Liver (tissue), 9 donors: ENCODE measurements around the gene NBAS. TPM values are rescaled to one million over a fixed set of nuclear protein-coding genes. Genes with fewer than 3 reads are reported as not detected.

ENCODE experiments used
- DNase-seq: peaks from one replicate; pipeline ENCODE4 v3.0.0-alpha.2; 2017; ENCODE audit warnings: low spot score
- H3K27ac ChIP-seq, 2 donors: one replicate each; pipeline ENCODE4 v1.7.0; 2013; ENCODE audit warnings: inconsistent platforms in 2 of 2, low read length in 2 of 2, control low read depth in 1 of 2, low read depth in 1 of 2, mild to moderate bottlenecking in 1 of 2
- H3K27me3 ChIP-seq, 4 donors: one replicate each; pipeline versions ENCODE4 v1.6.1 to v1.7.0; 2013; ENCODE audit warnings: low read length in 3 of 4, inconsistent platforms in 1 of 4, mild to moderate bottlenecking in 1 of 4, moderate library complexity in 1 of 4; ENCODE audit not compliant: control insufficient read depth in 4 of 4, insufficient read depth in 4 of 4
- H3K36me3 ChIP-seq, 4 donors: one replicate each; pipeline versions ENCODE4 v1.6.1 to v1.7.0; 2013; ENCODE audit warnings: low read length in 3 of 4, mild to moderate bottlenecking in 3 of 4, low read depth in 1 of 4, moderate library complexity in 1 of 4; ENCODE audit not compliant: control insufficient read depth in 4 of 4, insufficient read depth in 3 of 4
- H3K4me1 ChIP-seq, 4 donors: one replicate each; pipeline versions ENCODE4 v1.6.1 to v1.7.0; 2013; ENCODE audit warnings: low read length in 3 of 4, mild to moderate bottlenecking in 3 of 4, moderate library complexity in 1 of 4; ENCODE audit not compliant: control insufficient read depth in 4 of 4, insufficient read depth in 4 of 4
- H3K4me3 ChIP-seq, 3 donors: one replicate each; pipeline versions ENCODE4 v1.6.1 to v1.7.0; 2013; ENCODE audit warnings: low read length in 3 of 3, control low read depth in 1 of 3, low read depth in 1 of 3, mild to moderate bottlenecking in 1 of 3
- H3K9ac ChIP-seq, 2 donors: one replicate each; pipeline ENCODE4 v1.7.0; 2013; ENCODE audit warnings: low read length in 2 of 2, mild to moderate bottlenecking in 2 of 2, moderate library complexity in 2 of 2, control low read depth in 1 of 2, low read depth in 1 of 2
- H3K9me3 ChIP-seq, 4 donors: one replicate each; pipeline versions ENCODE4 v1.6.1 to v1.7.0; 2013; ENCODE audit warnings: low read length in 3 of 4; ENCODE audit not compliant: control insufficient read depth in 4 of 4
- ATF3 ChIP-seq: IDR thresholded peaks from 2 replicates; pipeline ENCODE4 v1.6.1; 2016; ENCODE audit warnings: antibody characterized with exemption
- CTCF ChIP-seq: fragments of 150-350 bp; IDR thresholded peaks from 2 replicates; pipeline ENCODE4 v1.5.1; 2017; ENCODE audit warnings: improper control_type of control experiment, low read depth, low read length; ENCODE audit not compliant: missing input control
- EGR1 ChIP-seq, 2 donors: IDR thresholded peaks; 2 replicates each; pipeline ENCODE4 v1.6.1; 2016 to 2018; ENCODE audit warnings: antibody characterized with exemption in 2 of 2, low read depth in 2 of 2
- FOXA2 ChIP-seq: IDR thresholded peaks from 2 replicates; pipeline ENCODE4 v1.6.1; 2016; ENCODE audit warnings: antibody characterized with exemption
- GABPA ChIP-seq, 2 donors: IDR thresholded peaks in 1 of 2; conservative IDR thresholded peaks in 1 of 2; 2 replicates each; pipeline ENCODE4 v1.6.1; 2016; ENCODE audit warnings: antibody characterized with exemption in 2 of 2, mild to moderate bottlenecking in 1 of 2, moderate library complexity in 1 of 2
- HNF4A ChIP-seq, 2 donors: conservative IDR thresholded peaks; 2 replicates each; pipeline ENCODE4 v1.6.1; 2016; ENCODE audit warnings: antibody characterized with exemption in 2 of 2, mild to moderate bottlenecking in 2 of 2
- HNF4G ChIP-seq: IDR thresholded peaks from 2 replicates; pipeline ENCODE4 v1.6.1; 2016; ENCODE audit warnings: antibody characterized with exemption
- JUND ChIP-seq, 2 donors: IDR thresholded peaks; 2 replicates each; pipeline ENCODE4 v1.6.1; 2016; ENCODE audit warnings: antibody characterized with exemption in 2 of 2
- MAX ChIP-seq: IDR thresholded peaks from 2 replicates; pipeline ENCODE4 v1.6.1; 2016; ENCODE audit warnings: antibody characterized with exemption
- NR2F2 ChIP-seq: IDR thresholded peaks from 2 replicates; pipeline ENCODE4 v1.6.1; 2016; ENCODE audit warnings: antibody characterized with exemption
- RXRA ChIP-seq, 2 donors: IDR thresholded peaks; 2 replicates each; pipeline ENCODE4 v1.6.1; 2017 to 2018; ENCODE audit warnings: antibody characterized with exemption in 2 of 2, mild to moderate bottlenecking in 1 of 2
- SP1 ChIP-seq: IDR thresholded peaks from 2 replicates; pipeline ENCODE4 v1.6.1; 2018; ENCODE audit warnings: antibody characterized with exemption, mild to moderate bottlenecking
- TAF1 ChIP-seq: conservative IDR thresholded peaks from 2 replicates; pipeline ENCODE4 v1.6.1; 2016; ENCODE audit warnings: antibody characterized with exemption, mild to moderate bottlenecking
- YY1 ChIP-seq: IDR thresholded peaks from 2 replicates; pipeline ENCODE4 v1.6.1; 2016; ENCODE audit warnings: antibody characterized with exemption, mild to moderate bottlenecking
- WGBS: extraction: QIAGEN DNeasy Blood & Tissue Kit; methylation state at CpG from one replicate; pipeline ENCODE4 v1.1.7; 2013; 5-methylcytosine and 5-hydroxymethylcytosine counted together
- polyA plus RNA-seq, 2 donors: library from polyadenylated mRNA; stranded (reverse) in 1 of 2; unstranded in 1 of 2; fragments of 200-250 nt in 1 of 2; fragments of >200 nt in 1 of 2; fragmentation: Nextera tagmentation in 1 of 2; extraction: Ambion mirVana in 1 of 2; gene quantifications; one replicate each; pipeline versions ENCODE4 v1.2.1 to v1.2.3, GENCODE V29; 2013 to 2015
- total RNA-seq, 2 donors: library from RNA; depleted of rRNA; stranded (reverse); fragments of >200 nt; gene quantifications; one replicate each; pipeline ENCODE4 v1.2.3, GENCODE V29; 2014
- donor health status: healthy.
- donor health status: healthy.
- donor health status: healthy.
- donor health status: healthy.
- donor health status: healthy.

Gene NBAS
- total and polyA plus RNA-seq, 4 donors: 10.5 to 40.0 (median 18.9) TPM

- Histone ChIP-seq H3K9me3 (no peaks in the 10 kb centered on the region), H3K4me3 (no peak overlapping the region), H3K27ac (no peak overlapping the region), H3K4me1 (no peaks in the 10 kb centered on the region), H3K9ac (no peak overlapping the region), H3K36me3 (peaks cover 0 to 22% (median 21%) of the 10 kb centered on the region in 4 donors), H3K27me3 (no peaks in the 10 kb centered on the region)
- no peak for DNase-seq
- TF ChIP-seq CTCF: no peak
- no peak for TF ChIP-seq EGR1 (IDR thresholded peaks at IDR 0.05; ENCODE audit: low read depth in 2 of 2)
- TF ChIP-seq SP1: no peak
- TF ChIP-seq ATF3: no peak
- TF ChIP-seq JUND (IDR thresholded peaks at IDR 0.05): no peak
- no peak for TF ChIP-seq GABPA (IDR thresholded peaks at IDR 0.05 in 1 of 2, conservative IDR thresholded peaks at IDR 0.05 in 1 of 2)
- TF ChIP-seq YY1: no peak
- TF ChIP-seq HNF4G: no peak
- TF ChIP-seq FOXA2: no peak
- no peak for TF ChIP-seq HNF4A (conservative IDR thresholded peaks at IDR 0.05)
- TF ChIP-seq MAX: no peak
- no peak for TF ChIP-seq NR2F2
- 97% methylated on average over 5 of the region's 5 CpGs for WGBS
Measured at GRCh38 chr2:15533860-15534480, 27.2 kb downstream of the NBAS start.

- Histone ChIP-seq H3K4me3 (no peak overlapping the region), H3K36me3 (peaks cover 0 to 21% (median 20%) of the 10 kb centered on the region in 4 donors), H3K27ac (no peak overlapping the region), H3K9me3 (no peaks in the 10 kb centered on the region), H3K27me3 (no peaks in the 10 kb centered on the region), H3K9ac (no peak overlapping the region), H3K4me1 (no peaks in the 10 kb centered on the region)
- no peak for DNase-seq
- 96% methylated on average over 5 of the region's 5 CpGs for WGBS
- TF ChIP-seq CTCF (no peak), YY1 (no peak), HNF4G (no peak), MAX (no peak), RXRA (IDR thresholded peaks at IDR 0.05) (no peak), TAF1 (no peak)
Measured at GRCh38 chr2:15532996-15533395, 28.1 kb downstream of the NBAS start.
